SW480 (cell line): ENCODE data around the gene PSMD5.

ENCODE experiments used
- DNase-seq: peaks from one replicate; pipeline ENCODE4 v3.0.0-alpha.2; 2016; ENCODE audit warnings: low spot score

The PSMD5 gene

DNA sequence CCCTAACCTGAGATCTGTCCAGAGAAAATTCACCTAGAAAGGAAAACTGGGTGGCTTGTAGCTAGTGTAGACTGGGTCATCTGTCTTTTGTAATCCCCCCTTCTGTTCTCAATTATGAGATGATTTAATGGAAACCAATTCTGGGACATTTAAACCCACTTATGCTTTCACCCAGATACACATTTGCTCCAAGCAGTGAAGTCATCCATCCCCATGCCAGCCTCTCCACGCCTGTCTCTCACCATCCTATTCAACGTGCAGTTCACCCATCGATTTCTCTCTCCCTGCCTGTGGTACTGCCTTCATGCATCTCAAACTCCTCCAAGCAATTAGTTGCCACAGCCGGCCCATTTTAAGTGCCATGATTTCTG is 32.5 kb upstream of the PSMD5 start:
- no peak for DNase-seq

DNA sequence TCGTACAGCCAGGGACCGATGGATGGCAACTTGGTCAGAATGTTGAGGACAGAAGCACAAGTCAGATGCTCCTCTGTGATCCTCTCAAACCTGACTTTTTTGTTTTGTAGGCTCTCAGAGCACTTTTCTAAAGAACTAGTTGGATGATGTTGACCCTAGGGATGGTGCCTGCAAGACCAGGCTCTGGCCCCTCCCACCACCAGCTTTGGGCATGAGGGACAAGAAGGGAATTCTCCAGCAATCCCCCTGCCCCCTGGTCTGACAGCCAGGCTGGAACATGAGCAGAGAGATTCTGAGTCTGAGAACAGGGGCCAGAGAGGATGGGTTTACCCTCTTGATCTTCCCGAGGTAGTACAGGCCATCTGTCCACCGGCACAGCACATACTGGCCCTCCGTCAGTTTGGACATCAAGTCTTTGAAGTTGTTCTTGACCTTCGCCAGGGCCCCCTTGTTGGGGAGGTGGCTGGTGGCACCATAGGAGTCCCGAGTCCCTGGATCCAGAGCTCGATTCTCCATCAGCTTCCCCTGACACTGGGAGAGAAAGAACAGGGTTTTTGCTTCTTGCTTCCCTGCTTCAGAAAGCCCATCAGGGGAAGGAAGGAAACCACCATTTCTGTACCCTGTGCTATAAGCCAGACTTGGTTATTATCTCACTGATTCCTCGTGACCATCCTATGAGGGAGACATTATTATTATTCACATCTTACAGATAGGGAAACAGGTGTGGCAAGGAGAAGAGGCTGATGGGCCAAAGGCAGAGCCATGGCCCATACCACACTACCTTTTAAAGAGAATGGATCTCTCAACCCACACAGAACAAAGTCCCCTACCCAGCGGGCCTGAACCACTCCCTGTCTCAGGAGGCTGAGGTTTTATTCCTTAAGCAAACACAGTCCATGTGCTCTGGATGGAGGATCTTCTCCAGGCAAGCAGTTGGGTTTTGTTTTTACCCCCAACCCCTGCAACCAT is 31.8 kb upstream of the PSMD5 start:
- DNase-seq: no peak

DNA sequence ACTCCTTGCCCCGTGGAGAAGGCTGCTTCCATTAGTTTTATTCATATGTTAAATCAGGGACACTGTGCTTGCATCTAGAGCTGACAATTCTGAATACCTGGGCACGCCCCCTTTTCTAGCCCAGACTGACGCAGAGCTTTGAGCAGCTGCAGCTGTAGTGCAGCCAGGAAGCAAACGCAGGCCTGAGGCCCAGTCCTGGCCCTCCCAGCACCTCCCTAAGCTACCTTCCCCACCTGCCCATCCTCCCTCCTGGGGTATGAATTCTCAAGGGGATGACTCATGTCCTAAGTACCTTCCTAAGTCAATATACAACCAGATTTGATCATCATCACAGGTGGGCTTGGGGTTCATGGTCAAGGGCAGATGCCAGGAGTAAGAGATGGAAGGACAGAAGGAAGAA is 30.8 kb upstream of the PSMD5 start:
- DNase-seq: peak; percentile 44

DNA sequence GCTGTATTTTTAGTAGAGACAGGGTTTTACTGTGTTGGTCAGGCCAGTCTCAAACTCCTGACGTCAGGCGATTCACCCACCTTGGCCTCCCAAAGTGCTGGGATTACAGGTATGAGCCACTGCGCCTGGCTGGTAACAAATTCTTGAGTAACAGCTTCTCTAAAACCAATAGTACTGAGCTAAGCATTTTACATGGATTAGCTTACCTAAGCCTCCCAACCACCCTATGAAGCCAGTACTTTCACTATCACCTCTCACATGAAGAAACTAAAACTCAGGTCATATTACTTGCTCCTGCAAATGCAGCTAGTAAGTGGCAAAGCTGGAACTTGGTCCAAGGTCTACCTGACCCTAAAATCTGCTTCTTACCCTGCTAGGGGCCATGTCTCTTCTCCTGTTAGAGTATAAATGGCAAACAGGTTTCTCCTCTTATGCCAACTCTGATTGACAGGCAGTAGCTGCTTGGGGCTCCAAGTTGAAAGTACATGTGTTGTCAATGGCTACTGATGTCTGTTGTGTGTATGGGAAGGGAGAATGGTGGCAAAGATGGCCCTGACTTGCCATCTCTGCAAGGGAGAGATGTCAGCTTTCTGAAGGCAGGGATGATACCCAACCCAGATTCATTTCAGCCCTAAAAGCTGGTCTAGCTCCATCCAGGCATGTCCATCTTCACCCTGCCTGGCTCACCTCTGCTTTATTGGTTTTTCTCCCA is 30.2 kb upstream of the PSMD5 start:
- no peak for DNase-seq

- DNase-seq: no peak
Observed at GRCh38 chr9:120870206-120870605, 27.5 kb upstream of the PSMD5 start.

GRCh38 chr9:120869726-120870125 is 27.0 kb upstream of the PSMD5 start:
- no peak for DNase-seq

- DNase-seq: no peak
Observed at GRCh38 chr9:120869360-120869687, 26.6 kb upstream of the PSMD5 start.

- peak; percentile 96 for DNase-seq
Observed at GRCh38 chr9:120868676-120869359, 26.1 kb upstream of the PSMD5 start.

GRCh38 chr9:120868339-120868675 is 25.6 kb upstream of the PSMD5 start:
- DNase-seq: no peak

GRCh38 chr9:120867676-120868338 is 25.1 kb upstream of the PSMD5 start:
- DNase-seq: no peak

GRCh38 chr9:120866651-120867050 is 23.9 kb upstream of the PSMD5 start:
- DNase-seq: no peak

- DNase-seq: no peak
Observed at GRCh38 chr9:120865809-120866208, 23.1 kb upstream of the PSMD5 start.

DNA sequence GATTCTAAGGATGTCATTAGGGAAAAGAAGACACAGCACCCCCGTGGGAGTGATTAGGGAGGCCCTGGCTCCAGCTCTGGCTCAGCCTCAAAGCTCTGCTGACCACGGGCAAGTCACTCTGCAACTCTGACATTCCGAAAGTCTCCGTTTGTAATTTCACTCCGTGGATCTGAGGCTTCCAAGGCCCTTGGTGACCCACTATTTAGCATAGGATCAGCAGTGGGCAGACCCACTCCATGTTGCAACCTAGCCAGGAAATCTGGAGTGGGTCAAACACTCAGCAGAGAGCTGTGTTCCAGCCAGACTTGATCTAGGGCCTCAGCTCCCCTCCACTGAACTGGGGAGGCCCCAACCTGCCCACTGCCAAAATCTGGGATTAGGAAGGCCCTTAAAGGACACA is 22.5 kb upstream of the PSMD5 start:
- DNase-seq: no peak

GRCh38 chr9:120864719-120865118 is 22.0 kb upstream of the PSMD5 start:
- DNase-seq: no peak

- DNase-seq: no peak
Observed at GRCh38 chr9:120863833-120864232, 21.1 kb upstream of the PSMD5 start.

GRCh38 chr9:120862452-120862851 is 19.7 kb upstream of the PSMD5 start:
- DNase-seq: no peak

GRCh38 chr9:120861935-120862334 is 19.2 kb upstream of the PSMD5 start:
- no peak for DNase-seq

GRCh38 chr9:120860083-120860482 is 17.4 kb upstream of the PSMD5 start:
- no peak for DNase-seq

GRCh38 chr9:120859361-120859760 is 16.6 kb upstream of the PSMD5 start:
- DNase-seq: no peak

GRCh38 chr9:120857902-120858301 is 15.2 kb upstream of the PSMD5 start:
- DNase-seq: no peak

DNA sequence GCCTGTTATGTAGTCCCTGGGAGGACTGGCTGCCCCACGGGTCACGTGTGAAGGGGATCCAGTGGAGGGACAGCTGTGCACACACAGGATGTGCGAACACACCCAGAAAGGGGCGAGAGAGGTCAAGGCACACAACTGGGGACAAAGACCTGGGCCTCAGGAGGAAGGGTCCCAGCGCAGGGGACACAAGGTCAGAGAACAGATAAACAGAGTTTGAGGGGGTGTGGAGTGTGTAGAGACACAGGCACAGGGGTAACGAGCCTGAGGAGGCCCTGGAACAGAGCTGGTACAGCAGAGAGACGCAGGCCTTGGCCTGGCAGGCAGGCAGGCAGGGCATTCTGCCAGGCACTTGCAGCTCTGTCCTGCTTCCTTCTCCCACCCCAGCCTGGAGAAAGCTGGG is 14.8 kb upstream of the PSMD5 start:
- DNase-seq: no peak

- no peak for DNase-seq
Observed at GRCh38 chr9:120856700-120857099, 14.0 kb upstream of the PSMD5 start.
